Left lung (tissue), 10 donors: ENCODE results near the gene CD93. TPM values are rescaled to one million over a fixed set of nuclear protein-coding genes. Genes with fewer than 3 reads are reported as not detected.

Experiments used
- ATAC-seq: fragments of 200-7000 bp; cut with Tn5 transposase; one replicate; pipeline ENCODE4 v1.9.1; 2020; ENCODE audit warnings: moderate library complexity
- DNase-seq, 4 donors: peaks; one replicate each; pipeline ENCODE4 v3.0.0-alpha.2; 2013 to 2020
- H3K27ac ChIP-seq, 2 donors: fragments of 200-600 bp; sonication (generic) in 1 of 2; one replicate each; pipeline versions ENCODE4 v1.5.0 to v1.8.0; 2020 to 2021
- H3K27me3 ChIP-seq, 2 donors: fragments of 200-600 bp; sonication (generic) in 1 of 2; one replicate each; pipeline versions ENCODE4 v1.5.0 to v1.8.0; 2020 to 2021
- H3K36me3 ChIP-seq, 2 donors: fragments of 200-600 bp; sonication (generic) in 1 of 2; one replicate each; pipeline versions ENCODE4 v1.5.0 to v1.8.0; 2020 to 2021
- H3K4me1 ChIP-seq, 2 donors: fragments of 200-600 bp; one replicate each; pipeline ENCODE4 v1.8.0; 2021
- H3K4me3 ChIP-seq, 2 donors: fragments of 200-600 bp; sonication (generic) in 1 of 2; one replicate each; pipeline versions ENCODE4 v1.5.0 to v1.8.0; 2020 to 2021; ENCODE audit warnings: mild to moderate bottlenecking in 1 of 2
- H3K9me3 ChIP-seq, 2 donors: fragments of 200-600 bp; sonication (generic) in 1 of 2; one replicate each; pipeline versions ENCODE4 v1.5.0 to v1.8.0; 2020 to 2021
- CTCF ChIP-seq, 2 donors: fragments of 200-600 bp; sonication (generic) in 1 of 2; IDR thresholded peaks; one replicate each; pipeline versions ENCODE4 v1.5.0 to v1.8.0; 2021; ENCODE audit warnings: antibody characterized with exemption in 2 of 2
- intact Hi-C, 2 donors: fragments of 100-400 bp; cut with DNase I; formaldehyde crosslinking; loops; one replicate each; pipeline versions ENCODE4 v1.11.2 to v1.14.2; 2022
- polyA plus RNA-seq, 6 donors: library from polyadenylated mRNA; unstranded; fragments of 120-200 nt; gene quantifications; one replicate each; pipeline ENCODE4 v1.2.1, GENCODE V29; 2013; ENCODE audit not compliant: insufficient read length in 6 of 6
- total RNA-seq, 2 donors: library from RNA; stranded (reverse); fragmentation: NEBNext Ultra II Directional; extraction: Animal tissue kit (Norgen Biotek cat#: 25700); gene quantifications; one replicate each; pipeline ENCODE4 v1.2.1, GENCODE V29; 2021
- donor health status: DM: no; HTN: yes; CAD: no.
- donor health status: DM: no; HTN: no; CAD: no.

The CD93 gene
- total and polyA plus RNA-seq, 8 donors = 71.2 to 221 (median 180) TPM

GRCh38 chr20:23061262-23061661 lies 24.9 kb downstream of the CD93 start:
- no peaks in the 10 kb centered on the region for H3K27me3 ChIP-seq
- H3K27ac ChIP-seq = peak overlapping the region; percentile 5 to 24
- intact Hi-C loops = no loop called here
- H3K4me1 ChIP-seq = peaks cover 14 to 31% of the 10 kb centered on the region in 2 donors
- no peaks in the 10 kb centered on the region for H3K36me3 ChIP-seq
- no peak overlapping the region for H3K4me3 ChIP-seq
- ATAC-seq = no peak
- peaks cover 0 to 5% of the 10 kb centered on the region in 2 donors for H3K9me3 ChIP-seq
- DNase-seq = no peak
- no peak for TF ChIP-seq CTCF (IDR thresholded peaks at IDR 0.05)

GRCh38 chr20:23060629-23061028 lies 25.5 kb downstream of the CD93 start:
- Histone ChIP-seq H3K4me1 (peaks cover 14 to 31% of the 10 kb centered on the region in 2 donors), H3K27ac (no peak overlapping the region), H3K9me3 (peaks cover 0 to 5% of the 10 kb centered on the region in 2 donors), H3K27me3 (no peaks in the 10 kb centered on the region), H3K36me3 (no peaks in the 10 kb centered on the region), H3K4me3 (no peak overlapping the region)
- DNase-seq = no peak
- TF ChIP-seq CTCF (IDR thresholded peaks at IDR 0.05) = no peak
- ATAC-seq = no peak
- intact Hi-C loops = no loop called here

GRCh38 chr20:23059846-23060245 lies 26.3 kb downstream of the CD93 start:
- Histone ChIP-seq H3K36me3 (no peaks in the 10 kb centered on the region), H3K27ac (no peak overlapping the region), H3K4me3 (no peak overlapping the region), H3K4me1 (peaks cover 14 to 31% of the 10 kb centered on the region in 2 donors), H3K9me3 (peaks cover 0 to 5% of the 10 kb centered on the region in 2 donors), H3K27me3 (no peaks in the 10 kb centered on the region)
- ATAC-seq (peak; percentile 37), DNase-seq (peak in 1 of 4 donors; percentile 45)
- intact Hi-C loops = no loop called here
- TF ChIP-seq CTCF (IDR thresholded peaks at IDR 0.05) = no peak

- H3K36me3 ChIP-seq = no peaks in the 10 kb centered on the region
- intact Hi-C loops = no loop called here
- ATAC-seq = no peak
- H3K4me1 ChIP-seq = peaks cover 14 to 31% of the 10 kb centered on the region in 2 donors
- H3K27me3 ChIP-seq = no peaks in the 10 kb centered on the region
- no peak overlapping the region for H3K27ac ChIP-seq
- H3K4me3 ChIP-seq = no peak overlapping the region
- DNase-seq = peak in 1 of 4 donors; percentile 74
- H3K9me3 ChIP-seq = peaks cover 0 to 5% of the 10 kb centered on the region in 2 donors
- no peak for TF ChIP-seq CTCF (IDR thresholded peaks at IDR 0.05)
These were observed 27.1 kb downstream of the CD93 start for GRCh38 chr20:23059001-23059400.

- ATAC-seq = no peak
- DNase-seq = no peak
- H3K27me3 ChIP-seq = no peaks in the 10 kb centered on the region
- H3K9me3 ChIP-seq = peaks cover 0 to 5% of the 10 kb centered on the region in 2 donors
- peak in 1 of 2 donors; percentile 13 for TF ChIP-seq CTCF (IDR thresholded peaks at IDR 0.05)
- H3K4me3 ChIP-seq = no peak overlapping the region
- H3K36me3 ChIP-seq = no peaks in the 10 kb centered on the region
- intact Hi-C loops = no loop called here
- peaks cover 14 to 31% of the 10 kb centered on the region in 2 donors for H3K4me1 ChIP-seq
- H3K27ac ChIP-seq = no peak overlapping the region
These were observed 27.9 kb downstream of the CD93 start for GRCh38 chr20:23058240-23058639.
